Mesenchymal stem cell (in vitro differentiated cells and primary cell): ENCODE data around the gene SLC45A2.

Experiments
- DNase-seq: peaks from one replicate; pipeline ENCODE4 v3.0.0-alpha.2; 2013
- H2AFZ ChIP-seq: one replicate; pipeline ENCODE4 v1.6.1; 2013; ENCODE audit warnings: low read depth, mild to moderate bottlenecking, control low read depth, inconsistent platforms, low read length, moderate library complexity
- H2AK5ac ChIP-seq: 2 replicates; pipeline ENCODE4 v1.6.1; 2013; ENCODE audit warnings: low read length, moderate library complexity, mild to moderate bottlenecking, inconsistent platforms; ENCODE audit not compliant: severe bottlenecking
- H2BK120ac ChIP-seq: one replicate; pipeline ENCODE4 v1.6.1; 2013; ENCODE audit warnings: low read depth, mild to moderate bottlenecking, inconsistent platforms, low read length, moderate library complexity
- H2BK12ac ChIP-seq, 2 experiments: one replicate each; pipeline ENCODE4 v1.6.1; 2013; ENCODE audit warnings: inconsistent platforms in 2 of 2, low read length in 2 of 2, mild to moderate bottlenecking in 2 of 2, moderate library complexity in 2 of 2, control low read depth in 1 of 2
- H2BK15ac ChIP-seq: one replicate; pipeline ENCODE4 v1.6.1; 2013; ENCODE audit warnings: mild to moderate bottlenecking, low read depth, inconsistent platforms; ENCODE audit not compliant: poor library complexity, severe bottlenecking
- H2BK5ac ChIP-seq: 2 replicates; pipeline ENCODE4 v1.6.1; 2013; ENCODE audit warnings: low read depth, mild to moderate bottlenecking, low read length, control low read depth, inconsistent platforms; ENCODE audit not compliant: poor library complexity, severe bottlenecking
- H3K14ac ChIP-seq, 2 experiments: one replicate each; pipeline ENCODE4 v1.6.1; 2013; ENCODE audit warnings: inconsistent platforms in 2 of 2, low read length in 2 of 2, control low read depth in 1 of 2, mild to moderate bottlenecking in 1 of 2, moderate library complexity in 1 of 2
- H3K18ac ChIP-seq, 2 experiments: one replicate each; pipeline ENCODE4 v1.6.1; 2013; ENCODE audit warnings: inconsistent platforms in 2 of 2, low read length in 2 of 2, control low read depth in 1 of 2, low read depth in 1 of 2, mild to moderate bottlenecking in 1 of 2
- H3K23ac ChIP-seq, 2 experiments: one replicate each; pipeline ENCODE4 v1.6.1; 2013; ENCODE audit warnings: inconsistent platforms in 2 of 2, low read length in 2 of 2, mild to moderate bottlenecking in 2 of 2, moderate library complexity in 2 of 2, control low read depth in 1 of 2
- H3K27ac ChIP-seq: 2 replicates; pipeline ENCODE4 v1.5.1; 2013; ENCODE audit warnings: mild to moderate bottlenecking, moderate library complexity, low read length, control low read depth, inconsistent platforms; ENCODE audit not compliant: poor library complexity, severe bottlenecking
- H3K27me3 ChIP-seq, 2 experiments: 2 replicates each; pipeline versions ENCODE4 v1.6.1 to v1.7.0; 2013; ENCODE audit warnings: low read length in 2 of 2, mild to moderate bottlenecking in 2 of 2, moderate library complexity in 2 of 2, control low read depth in 1 of 2, inconsistent platforms in 1 of 2; ENCODE audit not compliant: control insufficient read depth in 1 of 2, insufficient read depth in 1 of 2
- H3K36me3 ChIP-seq, 2 experiments: 2 replicates each; pipeline versions ENCODE4 v1.6.1 to v1.7.0; 2013; ENCODE audit warnings: low read length in 2 of 2, control low read depth in 1 of 2, inconsistent platforms in 1 of 2, low read depth in 1 of 2, mild to moderate bottlenecking in 1 of 2; ENCODE audit not compliant: insufficient read depth in 2 of 2, control insufficient read depth in 1 of 2
- H3K4ac ChIP-seq, 2 experiments: one replicate each; pipeline ENCODE4 v1.6.1; 2013; ENCODE audit warnings: inconsistent platforms in 2 of 2, low read length in 2 of 2, mild to moderate bottlenecking in 2 of 2, moderate library complexity in 2 of 2, control low read depth in 1 of 2, low read depth in 1 of 2
- H3K4me1 ChIP-seq: 2 replicates; pipeline ENCODE4 v1.6.1; 2013; ENCODE audit warnings: low read depth, low read length, control low read depth; ENCODE audit not compliant: control insufficient read depth, insufficient read depth
- H3K4me2 ChIP-seq: 2 replicates; pipeline ENCODE4 v1.6.1; 2013; ENCODE audit warnings: low read length, mild to moderate bottlenecking, inconsistent platforms; ENCODE audit not compliant: poor library complexity, severe bottlenecking
- H3K4me3 ChIP-seq, 2 experiments: 2 replicates each; pipeline versions ENCODE4 v1.5.1 to v1.7.0; 2013; ENCODE audit warnings: low read length in 2 of 2, mild to moderate bottlenecking in 2 of 2, control low read depth in 1 of 2, low read depth in 1 of 2; ENCODE audit not compliant: insufficient read depth in 1 of 2
- H3K79me1 ChIP-seq: replicated peaks from 2 replicates; pipeline ENCODE4 v1.6.1; 2013; ENCODE audit warnings: mild to moderate bottlenecking, control low read depth, low read length, inconsistent platforms; ENCODE audit not compliant: poor library complexity, severe bottlenecking
- H3K9ac ChIP-seq: 2 replicates; pipeline ENCODE4 v1.7.0; 2013; ENCODE audit warnings: mild to moderate bottlenecking, low read length, moderate library complexity
- H3K9me3 ChIP-seq: 2 replicates; pipeline ENCODE4 v1.7.0; 2013; ENCODE audit warnings: mild to moderate bottlenecking, low read length; ENCODE audit not compliant: control insufficient read depth
- H4K8ac ChIP-seq: one replicate; pipeline ENCODE4 v1.6.1; 2013; ENCODE audit warnings: inconsistent platforms, mild to moderate bottlenecking, low read length, moderate library complexity
- H4K91ac ChIP-seq: one replicate; pipeline ENCODE4 v1.6.1; 2013; ENCODE audit warnings: mild to moderate bottlenecking, low read length, inconsistent platforms
- WGBS: methylation state at CpG from one replicate; pipeline ENCODE4 v1.1.7; 2013; ENCODE audit warnings: mixed read lengths; 5-methylcytosine and 5-hydroxymethylcytosine counted together

SLC45A2 gene

GRCh38 chr5:34016222-34016621 lies 31.7 kb upstream of the SLC45A2 start:
- H3K79me1 ChIP-seq: no peaks in the 10 kb centered on the region
- no peaks in the 10 kb centered on the region for H3K4me1 ChIP-seq
- no peak overlapping the region for H3K9ac ChIP-seq
- H4K8ac ChIP-seq: no peak overlapping the region
- H4K91ac ChIP-seq: no peak overlapping the region
- H3K18ac ChIP-seq: no peak overlapping the region
- no peaks in the 10 kb centered on the region for H3K27me3 ChIP-seq
- 38% methylated on average over 5 of the region's 5 CpGs for WGBS
- H3K23ac ChIP-seq: no peak overlapping the region
- no peak overlapping the region for H3K27ac ChIP-seq
- H3K4me2 ChIP-seq: no peak overlapping the region
- H2BK120ac ChIP-seq: no peak overlapping the region
- DNase-seq: no peak
- no peak overlapping the region for H2AFZ ChIP-seq
- H3K36me3 ChIP-seq: no peaks in the 10 kb centered on the region
- H2BK5ac ChIP-seq: no peak overlapping the region
- H3K4me3 ChIP-seq: no peak overlapping the region
- H2AK5ac ChIP-seq: no peak overlapping the region
- H2BK12ac ChIP-seq: no peak overlapping the region
- H3K4ac ChIP-seq: no peak overlapping the region
- H3K9me3 ChIP-seq: no peaks in the 10 kb centered on the region
- H2BK15ac ChIP-seq: no peak overlapping the region
- no peak overlapping the region for H3K14ac ChIP-seq

- Histone ChIP-seq H3K18ac (no peak overlapping the region), H2BK15ac (no peak overlapping the region), H3K36me3 (no peaks in the 10 kb centered on the region), H3K23ac (no peak overlapping the region), H2AK5ac (no peak overlapping the region), H2BK120ac (no peak overlapping the region), H2BK12ac (no peak overlapping the region), H4K8ac (no peak overlapping the region), H2AFZ (no peak overlapping the region), H3K27me3 (no peaks in the 10 kb centered on the region), H2BK5ac (no peak overlapping the region), H3K4me2 (no peak overlapping the region), H4K91ac (no peak overlapping the region), H3K4ac (no peak overlapping the region), H3K4me1 (no peaks in the 10 kb centered on the region), H3K79me1 (no peaks in the 10 kb centered on the region), H3K14ac (no peak overlapping the region), H3K27ac (no peak overlapping the region), H3K9ac (no peak overlapping the region), H3K4me3 (no peak overlapping the region), H3K9me3 (no peaks in the 10 kb centered on the region)
- DNase-seq: no peak
- 58% methylated on average over 3 of the region's 4 CpGs for WGBS
Measured at GRCh38 chr5:34015120-34015822, 30.8 kb upstream of the SLC45A2 start.

DNA sequence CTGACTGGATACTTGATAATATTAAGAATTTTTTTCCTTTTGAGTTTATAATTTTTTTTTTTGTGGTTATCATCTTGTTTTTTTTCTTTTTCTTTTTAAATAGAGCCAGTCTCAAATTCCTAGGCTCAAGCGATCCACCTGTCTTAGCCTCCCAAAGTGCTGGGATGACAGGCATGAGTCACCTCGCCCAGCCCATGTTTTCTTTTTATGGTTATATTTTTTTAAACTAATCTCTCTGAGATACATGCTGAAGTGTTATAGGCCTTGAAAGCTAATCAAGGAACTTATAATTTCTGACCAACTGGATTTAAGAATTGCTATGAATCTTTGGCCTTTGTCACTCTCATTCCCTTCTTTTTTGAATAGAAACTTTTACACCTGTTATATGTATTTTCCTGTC lies 30.1 kb upstream of the SLC45A2 start:
- Histone ChIP-seq H3K27ac (no peak overlapping the region), H3K4me2 (no peak overlapping the region), H2BK12ac (no peak overlapping the region), H2BK15ac (no peak overlapping the region), H3K4me3 (no peak overlapping the region), H3K27me3 (no peaks in the 10 kb centered on the region), H3K79me1 (no peaks in the 10 kb centered on the region), H3K18ac (no peak overlapping the region), H2AK5ac (no peak overlapping the region), H2BK5ac (no peak overlapping the region), H3K9me3 (no peaks in the 10 kb centered on the region), H3K14ac (no peak overlapping the region), H3K4me1 (no peaks in the 10 kb centered on the region), H4K91ac (no peak overlapping the region), H2BK120ac (no peak overlapping the region), H2AFZ (no peak overlapping the region), H4K8ac (no peak overlapping the region), H3K23ac (no peak overlapping the region), H3K36me3 (no peaks in the 10 kb centered on the region), H3K4ac (no peak overlapping the region), H3K9ac (no peak overlapping the region)
- no peak for DNase-seq
- no CpG with 5 or more reads among the region's 2 CpGs for WGBS

- 69% methylated on average over 3 of the region's 3 CpGs for WGBS
- no peak overlapping the region for H2AK5ac ChIP-seq
Measured at GRCh38 chr5:34013547-34013946, 29.1 kb upstream of the SLC45A2 start.

More at GRCh38 chr5:34013547-34013946, 29.1 kb upstream of the SLC45A2 start:
- no peak overlapping the region for H2BK15ac ChIP-seq
- no peak overlapping the region for H3K18ac ChIP-seq
- no peak overlapping the region for H3K4me2 ChIP-seq
- H4K8ac ChIP-seq: no peak overlapping the region
- no peak overlapping the region for H2BK120ac ChIP-seq
- H4K91ac ChIP-seq: no peak overlapping the region
- H3K23ac ChIP-seq: no peak overlapping the region
- no peak for DNase-seq
- H3K9me3 ChIP-seq: no peaks in the 10 kb centered on the region
- no peaks in the 10 kb centered on the region for H3K4me1 ChIP-seq
- no peaks in the 10 kb centered on the region for H3K79me1 ChIP-seq
- H3K36me3 ChIP-seq: no peaks in the 10 kb centered on the region
- H2BK5ac ChIP-seq: no peak overlapping the region
- H3K4ac ChIP-seq: no peak overlapping the region
- no peaks in the 10 kb centered on the region for H3K27me3 ChIP-seq
- no peak overlapping the region for H3K4me3 ChIP-seq
- H2AFZ ChIP-seq: no peak overlapping the region
- no peak overlapping the region for H3K9ac ChIP-seq
- no peak overlapping the region for H3K14ac ChIP-seq
- no peak overlapping the region for H2BK12ac ChIP-seq
- H3K27ac ChIP-seq: no peak overlapping the region
